Measurements from ENCODE around the gene OFD1.

OFD1 gene

GRCh38 chrX:13815664-13816063 is 81.1 kb downstream of the OFD1 start:
- Histone ChIP-seq H3K4me1 (no peaks in the 10 kb centered on the region), H3K27ac (no peak overlapping the region), H3K36me3 (no peaks in the 10 kb centered on the region), H3K27me3 (no peaks in the 10 kb centered on the region), H3K9me3 (no peaks in the 10 kb centered on the region), H3K4me3 (no peak overlapping the region)
- intact Hi-C loops (cut with DNase I; ENCODE audit: low total_unique reads), result no loop called here
- no peak for TF ChIP-seq CTCF (IDR thresholded peaks at IDR 0.05)
- DNase-seq, result no peak

- no peak overlapping the region for H3K4me3 ChIP-seq
- no peak overlapping the region for H3K27ac ChIP-seq
- H3K27me3 ChIP-seq, result no peaks in the 10 kb centered on the region
- intact Hi-C loops (cut with DNase I; ENCODE audit: low total_unique reads), result no loop called here
- no peaks in the 10 kb centered on the region for H3K4me1 ChIP-seq
- no peaks in the 10 kb centered on the region for H3K36me3 ChIP-seq
- no peak for DNase-seq
- TF ChIP-seq CTCF (IDR thresholded peaks at IDR 0.05), result no peak
- H3K9me3 ChIP-seq, result no peaks in the 10 kb centered on the region
Observed at GRCh38 chrX:13816176-13816575, 81.6 kb downstream of the OFD1 start.

GRCh38 chrX:13816643-13817627 is 82.4 kb downstream of the OFD1 start, which contains the start of gene GPM6B:
TSS of gene GPM6B (minus strand) at chrX:13817093. CDS start at chrX:13816904, 189 bp downstream.
- Histone ChIP-seq H3K27me3 (no peaks in the 10 kb centered on the region), H3K27ac (no peak within 1 kb of the TSS)
- intact Hi-C loops (cut with DNase I; ENCODE audit: low total_unique reads), result no loop called here

More at GRCh38 chrX:13816643-13817627, 82.4 kb downstream of the OFD1 start, which contains the start of gene GPM6B:
- no peak for DNase-seq
- no peak for TF ChIP-seq CTCF (IDR thresholded peaks at IDR 0.05)
- no peak within 1 kb of the TSS for H3K4me3 ChIP-seq
- H3K9me3 ChIP-seq, result no peaks in the 10 kb centered on the region
- no peaks in the 10 kb centered on the region for H3K36me3 ChIP-seq
- no peaks in the 10 kb centered on the region for H3K4me1 ChIP-seq

Data from tibial artery (tissue), 4 donors.